GM20000 (cell line): ENCODE results near the gene TRPV6.

ENCODE experiments used
- DNase-seq: peaks from one replicate; pipeline ENCODE4 v3.0.0; 2012; ENCODE audit warnings: low spot score
- CTCF ChIP-seq: IDR thresholded peaks from 2 replicates; pipeline ENCODE4 v1.5.1; 2012; ENCODE audit warnings: mild to moderate bottlenecking, control low read depth; ENCODE audit errors: extremely low read depth, missing control alignments

Gene TRPV6

GRCh38 chr7:142876991-142877910 is 8.3 kb downstream of the TRPV6 start:
- DNase-seq, result no peak
- TF ChIP-seq CTCF, result no peak

GRCh38 chr7:142876236-142876960 is 9.1 kb downstream of the TRPV6 start:
- no peak for DNase-seq
- TF ChIP-seq CTCF, result no peak

- no peak for DNase-seq
- TF ChIP-seq CTCF, result no peak
These were observed 10.1 kb downstream of the TRPV6 start for GRCh38 chr7:142875456-142875855.

- no peak for TF ChIP-seq CTCF
- DNase-seq, result no peak
These were observed 10.7 kb downstream of the TRPV6 start for GRCh38 chr7:142874837-142875236.

GRCh38 chr7:142874409-142874808 is 11.1 kb downstream of the TRPV6 start:
- TF ChIP-seq CTCF, result no peak
- DNase-seq, result no peak

- TF ChIP-seq CTCF, result no peak
- DNase-seq, result no peak
These were observed 11.7 kb downstream of the TRPV6 start for GRCh38 chr7:142873871-142874270.

GRCh38 chr7:142873281-142873784 is 12.2 kb downstream of the TRPV6 start:
- DNase-seq, result peak; percentile 60

More at GRCh38 chr7:142873281-142873784, 12.2 kb downstream of the TRPV6 start:
- peak; percentile 59 for TF ChIP-seq CTCF
